NCI-H524 (cell line): Measurements from ENCODE around the gene PANK2.
"Not testable (repeated sequence)": the region's sequence is repeated elsewhere in the genome, so short reads cannot be mapped to it uniquely, and the experiment has no call there.

Experiments
- DNase-seq, 2 experiments: peaks; one replicate each; lab custom pipeline; 2025; lab: John Stamatoyannopoulos, UW

Gene PANK2

DNA sequence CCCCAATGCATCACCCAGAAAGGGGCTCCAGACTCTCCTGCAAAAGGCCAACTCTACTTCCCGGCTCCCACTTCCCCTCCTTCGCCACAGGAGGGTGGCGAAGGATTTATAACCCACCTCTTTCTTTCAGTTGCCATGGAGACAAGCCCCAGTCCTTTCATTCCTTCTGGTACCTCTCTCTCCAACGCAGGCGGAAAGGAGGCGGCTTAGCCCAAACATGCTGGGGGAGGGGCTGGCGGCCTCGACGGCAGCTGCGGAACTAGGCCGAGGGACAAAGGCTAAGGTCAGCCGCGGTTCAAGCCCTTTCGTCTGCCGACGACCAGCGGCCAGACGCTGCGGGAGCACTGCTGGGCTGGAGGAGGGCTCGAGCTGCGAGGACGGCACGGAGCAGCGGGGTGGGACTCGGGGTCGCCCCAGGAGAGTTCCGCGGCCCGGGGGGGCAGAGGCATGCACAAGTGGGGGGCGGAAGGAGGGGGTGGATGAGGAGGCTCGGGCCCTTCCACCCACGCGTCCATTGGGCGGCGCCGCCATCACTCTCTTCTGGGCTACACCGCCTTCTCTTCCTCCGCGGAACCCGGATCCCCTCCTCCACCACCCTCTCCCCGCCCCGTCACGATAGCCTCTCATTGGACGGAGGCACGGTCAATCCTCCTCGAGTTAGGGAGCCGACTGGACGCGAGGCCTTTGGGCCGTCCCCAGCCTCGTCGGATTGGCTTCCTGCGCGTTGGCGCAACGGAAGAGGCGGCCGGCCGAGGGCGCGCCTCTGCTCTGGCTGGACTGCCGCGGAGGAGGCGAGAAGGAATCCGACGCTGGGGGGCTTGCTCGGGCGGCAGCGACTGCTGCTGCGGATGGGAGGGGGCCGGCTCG lies at the start of gene PANK2:
TSS of gene PANK2 (plus strand) at position 766 of the 867 bp plus-strand sequence.
- peak; percentile 99 for DNase-seq

DNA sequence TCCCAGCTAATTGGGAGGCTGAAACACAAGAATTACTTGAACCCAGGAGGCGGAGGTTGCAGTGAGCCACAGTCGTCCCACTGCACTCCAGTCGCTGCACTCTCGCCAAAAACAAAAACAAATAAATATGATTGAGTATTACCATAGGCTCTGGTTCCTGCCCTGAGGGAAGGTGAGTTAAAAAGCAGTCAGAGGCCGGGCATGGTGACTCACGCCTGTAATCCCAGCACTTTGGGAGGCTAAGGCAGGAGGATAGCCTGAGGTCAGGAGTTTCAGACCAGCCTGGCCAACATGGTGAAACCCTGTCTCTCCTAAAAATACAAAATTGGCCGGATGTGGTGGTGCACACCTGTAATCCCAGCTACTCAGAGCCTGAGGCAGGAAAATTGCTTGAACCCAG lies 49.0 kb upstream of the PANK2 start:
- not testable (repeated sequence) for DNase-seq

- DNase-seq: no peak
These were observed 46.7 kb upstream of the PANK2 start for GRCh38 chr20:3842348-3842930.

DNA sequence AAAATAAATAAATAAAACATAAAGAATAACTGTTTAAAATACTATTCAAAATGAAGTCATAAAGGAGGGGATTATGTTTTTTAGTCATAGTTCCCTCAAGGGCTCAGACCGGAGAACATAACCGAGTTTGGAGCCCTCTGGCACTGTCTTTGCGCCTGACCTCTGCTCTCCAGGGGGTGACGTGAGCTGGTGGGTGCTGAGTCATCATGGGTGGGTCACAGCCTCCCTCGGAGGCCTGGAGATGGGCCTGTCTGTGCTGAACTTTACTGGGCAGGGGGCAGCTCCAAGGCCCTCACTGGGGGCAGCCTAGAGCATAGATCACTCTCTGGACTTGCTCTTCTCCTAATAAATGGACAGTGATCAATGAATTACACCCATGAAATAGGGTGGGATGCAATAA lies 45.7 kb upstream of the PANK2 start:
- no peak for DNase-seq

- not testable (repeated sequence) for DNase-seq
These were observed 45.1 kb upstream of the PANK2 start for GRCh38 chr20:3843990-3844619.

DNA sequence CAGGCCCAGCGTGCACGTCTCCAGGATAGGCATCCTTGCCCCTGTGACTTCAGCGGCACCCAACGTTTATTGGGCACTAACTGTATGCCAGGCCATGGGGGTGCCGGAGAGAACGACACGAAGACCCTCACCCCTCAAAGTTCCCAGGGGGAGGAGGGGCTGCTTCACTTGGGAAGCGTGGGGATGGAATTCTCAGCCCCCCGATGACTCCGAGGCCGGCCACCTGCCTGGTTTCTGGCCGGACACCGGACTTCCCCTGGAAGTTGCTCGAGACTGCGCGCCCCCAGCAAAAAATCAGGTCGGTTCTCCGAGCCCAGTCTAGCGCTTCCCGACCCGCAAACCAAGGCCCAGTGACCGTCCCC lies 42.8 kb upstream of the PANK2 start:
- DNase-seq: no peak

- DNase-seq: peak; percentile 68 to 86
These were observed 42.3 kb upstream of the PANK2 start, which contains the start of gene MAVS for GRCh38 chr20:3846740-3847428. MAVS (plus strand) TSS chr20:3846834; CDS start chr20:3854625, 7,791 bp downstream.

DNA sequence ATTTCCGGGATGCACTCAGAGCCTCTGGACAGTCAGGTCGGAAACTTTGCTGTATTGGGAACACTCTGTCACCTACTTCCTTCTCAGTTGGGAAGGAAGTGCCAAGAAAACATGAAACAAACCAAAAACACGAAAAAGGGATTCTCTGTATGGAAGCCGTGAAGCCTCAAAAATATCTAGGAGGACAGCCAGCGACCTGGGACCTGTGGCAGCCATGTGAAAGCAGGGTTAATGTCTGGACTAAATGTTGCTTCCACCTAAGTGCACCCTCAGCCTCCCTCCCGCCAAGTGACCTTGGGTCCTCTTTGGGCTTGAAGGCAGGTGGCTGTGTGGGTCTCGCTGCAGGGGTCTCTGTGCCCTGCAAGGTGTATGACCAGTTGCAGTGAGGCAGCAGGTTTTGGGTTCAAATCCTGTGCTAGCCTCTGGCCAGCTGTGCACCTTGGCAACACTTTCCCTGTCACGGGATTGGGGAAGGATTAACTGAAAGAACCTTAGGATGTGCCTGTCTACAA lies 41.7 kb upstream of the PANK2 start:
- no peak for DNase-seq

GRCh38 chr20:3848565-3848964 lies 40.6 kb upstream of the PANK2 start:
- DNase-seq: no peak

- DNase-seq: no peak
These were observed 34.7 kb upstream of the PANK2 start for GRCh38 chr20:3854462-3854871.

DNA sequence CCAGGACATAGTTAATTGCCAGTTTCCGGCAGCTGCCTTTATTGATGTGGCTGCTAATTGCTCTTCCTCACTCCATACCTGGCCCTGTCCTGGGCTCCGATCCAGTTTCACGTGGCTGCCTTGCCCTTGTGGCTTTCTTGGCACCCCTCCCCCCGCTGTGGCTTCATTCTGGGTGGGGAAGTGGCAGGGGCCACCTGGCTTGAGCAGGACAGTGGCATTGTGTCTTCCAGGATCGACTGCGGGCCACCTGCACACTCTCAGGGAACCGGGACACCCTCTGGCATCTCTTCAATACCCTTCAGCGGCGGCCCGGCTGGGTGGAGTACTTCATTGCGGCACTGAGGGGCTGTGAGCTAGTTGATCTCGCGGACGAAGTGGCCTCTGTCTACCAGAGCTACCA lies 31.8 kb upstream of the PANK2 start:
- no peak for DNase-seq

DNA sequence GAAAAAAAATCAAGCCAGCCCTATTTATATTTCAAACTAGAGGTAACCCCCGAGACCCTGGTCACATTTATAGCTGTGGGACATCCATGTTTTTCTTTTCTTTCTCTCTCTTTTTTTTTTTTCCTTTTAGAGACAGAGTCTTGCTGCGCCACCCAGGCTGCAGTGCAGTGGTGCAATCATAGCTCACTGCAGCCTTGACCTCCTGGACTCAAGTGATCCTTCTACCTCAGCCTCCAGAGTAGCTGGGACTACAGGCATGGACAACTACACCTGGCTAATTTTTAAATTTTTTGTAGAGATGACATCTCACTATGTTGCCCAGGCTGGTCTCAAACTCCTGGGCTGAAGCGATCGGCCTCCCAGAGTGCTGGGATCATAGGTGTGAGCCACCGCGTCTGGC lies 30.5 kb upstream of the PANK2 start:
- no peak for DNase-seq

DNA sequence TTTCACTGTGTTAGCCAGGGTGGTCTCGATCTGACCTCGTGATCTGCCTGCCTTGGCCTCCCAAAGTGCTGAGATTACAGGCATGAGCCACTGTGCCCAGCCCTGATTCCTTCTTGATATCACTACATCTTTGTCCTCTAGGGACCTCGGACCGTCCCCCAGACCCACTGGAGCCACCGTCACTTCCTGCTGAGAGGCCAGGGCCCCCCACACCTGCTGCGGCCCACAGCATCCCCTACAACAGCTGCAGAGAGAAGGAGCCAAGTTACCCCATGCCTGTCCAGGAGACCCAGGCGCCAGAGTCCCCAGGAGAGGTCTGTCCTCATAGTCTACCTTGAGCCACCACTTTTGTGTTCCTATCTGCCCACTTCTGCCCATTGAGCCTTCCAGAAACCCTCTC lies 28.0 kb upstream of the PANK2 start:
- DNase-seq: no peak

GRCh38 chr20:3862333-3862732 lies 26.9 kb upstream of the PANK2 start:
- DNase-seq: no peak

- DNase-seq: no peak
These were observed 25.9 kb upstream of the PANK2 start for GRCh38 chr20:3863317-3863716.

DNA sequence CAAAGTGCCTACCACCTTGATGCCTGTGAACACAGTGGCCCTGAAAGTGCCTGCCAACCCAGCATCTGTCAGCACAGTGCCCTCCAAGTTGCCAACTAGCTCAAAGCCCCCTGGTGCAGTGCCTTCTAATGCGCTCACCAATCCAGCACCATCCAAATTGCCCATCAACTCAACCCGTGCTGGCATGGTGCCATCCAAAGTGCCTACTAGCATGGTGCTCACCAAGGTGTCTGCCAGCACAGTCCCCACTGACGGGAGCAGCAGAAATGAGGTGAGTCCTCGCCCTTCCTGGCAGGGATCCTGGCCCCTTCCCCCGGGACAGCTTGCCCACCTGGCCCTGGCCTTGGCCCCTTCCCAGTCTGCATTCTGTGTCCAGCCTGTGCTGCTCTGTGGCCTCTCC lies 24.7 kb upstream of the PANK2 start:
- no peak for DNase-seq

- no peak for DNase-seq
These were observed 23.9 kb upstream of the PANK2 start for GRCh38 chr20:3865152-3865886.

GRCh38 chr20:3865887-3866407 lies 23.2 kb upstream of the PANK2 start:
- no peak for DNase-seq

DNA sequence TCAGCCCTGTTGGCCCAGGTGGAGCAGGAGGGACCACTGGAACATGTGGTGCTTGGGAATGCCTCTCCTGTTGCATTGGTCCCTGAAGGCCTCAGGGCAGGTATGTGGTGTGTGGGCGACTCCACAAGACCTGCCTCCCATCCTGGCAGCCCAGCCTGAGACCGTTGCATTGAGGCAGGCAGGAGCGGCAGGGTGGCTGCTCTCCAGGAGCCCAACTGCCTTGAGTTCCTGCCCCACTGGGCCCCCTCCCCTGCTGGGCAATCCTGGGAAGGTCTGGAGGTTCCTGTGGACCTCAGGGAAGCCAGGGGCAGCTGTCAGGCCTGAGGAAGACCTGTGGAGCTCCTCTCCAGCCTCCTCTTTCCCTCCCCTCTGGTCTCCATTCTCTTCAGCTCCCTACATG lies 22.7 kb upstream of the PANK2 start:
- DNase-seq: no peak

DNA sequence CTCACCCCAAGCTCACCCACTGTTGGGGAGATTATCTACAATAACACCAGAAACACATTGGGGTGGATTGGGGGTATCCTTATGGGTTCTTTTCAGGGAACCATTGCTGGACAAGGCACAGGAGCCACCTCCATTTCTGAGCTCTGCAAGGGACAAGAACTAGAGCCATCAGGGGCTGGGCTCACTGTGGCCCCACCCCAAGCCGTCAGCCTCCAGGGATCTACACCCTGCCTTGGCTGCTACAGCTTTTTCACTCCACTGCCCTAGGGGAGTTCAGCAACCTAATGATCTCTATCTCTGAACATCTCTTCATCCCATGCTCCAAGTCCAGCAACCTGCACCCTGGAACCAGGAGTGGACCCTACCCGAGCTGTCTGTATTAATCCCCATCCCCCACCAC lies 21.4 kb upstream of the PANK2 start:
- no peak for DNase-seq
